Endodermal cell (in vitro differentiated cells): ENCODE measurements around the gene IFT20. TPM values are rescaled to one million over a fixed set of nuclear protein-coding genes. Genes with fewer than 3 reads are reported as not detected.

ENCODE experiments used
- DNase-seq: peaks from one replicate; pipeline ENCODE4 v3.0.0-alpha.2; 2017
- H3K27ac ChIP-seq: 2 replicates; pipeline ENCODE4 v1.5.1; 2013; ENCODE audit warnings: mild to moderate bottlenecking, low read depth, low read length, moderate library complexity
- H3K27me3 ChIP-seq: 2 replicates; pipeline ENCODE4 v1.6.1; 2013; ENCODE audit warnings: mild to moderate bottlenecking, low read length, moderate library complexity; ENCODE audit not compliant: insufficient read depth, control insufficient read depth, poor library complexity, severe bottlenecking
- H3K36me3 ChIP-seq: 2 replicates; pipeline ENCODE4 v1.7.0; 2013; ENCODE audit warnings: mild to moderate bottlenecking, low read length, moderate library complexity; ENCODE audit not compliant: control insufficient read depth, insufficient read depth
- H3K4me1 ChIP-seq: one replicate; pipeline ENCODE4 v1.7.0; 2013; ENCODE audit warnings: low read length; ENCODE audit not compliant: control insufficient read depth, insufficient read depth
- H3K4me3 ChIP-seq: 2 replicates; pipeline ENCODE4 v1.5.1; 2013; ENCODE audit warnings: mild to moderate bottlenecking, low read length, moderate library complexity
- H3K9ac ChIP-seq: 2 replicates; pipeline ENCODE4 v1.6.1; 2013; ENCODE audit warnings: mild to moderate bottlenecking, low read length, moderate library complexity; ENCODE audit not compliant: poor library complexity, severe bottlenecking; ENCODE audit errors: extremely low read depth
- H3K9me3 ChIP-seq: 2 replicates; pipeline ENCODE4 v1.6.1; 2013; ENCODE audit warnings: mild to moderate bottlenecking, low read length, moderate library complexity; ENCODE audit not compliant: control insufficient read depth
- H3K27ac Mint-ChIP-seq: 2 replicates; pipeline ENCODE4 v1.8.0; 2020; ENCODE audit warnings: mixed read lengths
- H3K27me3 Mint-ChIP-seq: 2 replicates; pipeline ENCODE4 v1.8.0; 2021; ENCODE audit warnings: mild to moderate bottlenecking, mixed read lengths; ENCODE audit not compliant: insufficient read depth
- H3K36me3 Mint-ChIP-seq: 2 replicates; pipeline ENCODE4 v1.8.0; 2020; ENCODE audit warnings: low read depth, mixed read lengths
- H3K4me1 Mint-ChIP-seq: 2 replicates; pipeline ENCODE4 v1.8.0; 2020; ENCODE audit warnings: mixed read lengths
- H3K4me3 Mint-ChIP-seq: 2 replicates; pipeline ENCODE4 v1.8.0; 2020; ENCODE audit warnings: mild to moderate bottlenecking, moderate library complexity, mixed read lengths
- H3K9me3 Mint-ChIP-seq: 2 replicates; pipeline ENCODE4 v1.8.0; 2020; ENCODE audit warnings: mild to moderate bottlenecking, mixed read lengths
- WGBS, 2 experiments: methylation state at CpG; one replicate each; pipeline versions ENCODE4 v1.1.5 to v1.1.7; 2013; ENCODE audit warnings: missing lambda C conversion rate in 2 of 2, mixed read lengths in 1 of 2; ENCODE audit not compliant: insufficient coverage in 1 of 2, insufficient read length in 1 of 2; 5-methylcytosine and 5-hydroxymethylcytosine counted together
- total RNA-seq, 2 donors: library from RNA; stranded (reverse); fragmentation: NEBNext Ultra II Directional in 1 of 2; extraction: Animal tissue kit (Norgen Biotek cat#: 25700) in 1 of 2; gene quantifications; 2 replicates in 1 of 2; 3 replicates in 1 of 2; pipeline ENCODE4 v1.2.1, GENCODE V29; 2021
- TF ChIP-seq, protein P1 (sequence below): fragments of 200-600 bp; sonication (generic); conservative IDR thresholded peaks from 2 replicates; pipeline ENCODE4 v1.5.0; 2021; ENCODE audit warnings: antibody characterized with exemption, mild to moderate bottlenecking

Gene IFT20
- total RNA-seq, 2 donors from 2014 or later: 28.9 to 34.3 TPM

GRCh38 chr17:28330671-28331070 lies 4.6 kb downstream of the IFT20 start:
- peaks cover 14% of the 10 kb centered on the region for H3K4me1 Mint-ChIP-seq
- TF ChIP-seq, protein P1, sequence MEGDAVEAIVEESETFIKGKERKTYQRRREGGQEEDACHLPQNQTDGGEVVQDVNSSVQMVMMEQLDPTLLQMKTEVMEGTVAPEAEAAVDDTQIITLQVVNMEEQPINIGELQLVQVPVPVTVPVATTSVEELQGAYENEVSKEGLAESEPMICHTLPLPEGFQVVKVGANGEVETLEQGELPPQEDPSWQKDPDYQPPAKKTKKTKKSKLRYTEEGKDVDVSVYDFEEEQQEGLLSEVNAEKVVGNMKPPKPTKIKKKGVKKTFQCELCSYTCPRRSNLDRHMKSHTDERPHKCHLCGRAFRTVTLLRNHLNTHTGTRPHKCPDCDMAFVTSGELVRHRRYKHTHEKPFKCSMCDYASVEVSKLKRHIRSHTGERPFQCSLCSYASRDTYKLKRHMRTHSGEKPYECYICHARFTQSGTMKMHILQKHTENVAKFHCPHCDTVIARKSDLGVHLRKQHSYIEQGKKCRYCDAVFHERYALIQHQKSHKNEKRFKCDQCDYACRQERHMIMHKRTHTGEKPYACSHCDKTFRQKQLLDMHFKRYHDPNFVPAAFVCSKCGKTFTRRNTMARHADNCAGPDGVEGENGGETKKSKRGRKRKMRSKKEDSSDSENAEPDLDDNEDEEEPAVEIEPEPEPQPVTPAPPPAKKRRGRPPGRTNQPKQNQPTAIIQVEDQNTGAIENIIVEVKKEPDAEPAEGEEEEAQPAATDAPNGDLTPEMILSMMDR: no peak
- 94% methylated on average over 3 to 5 of the region's 5 CpGs for WGBS, 2 experiments
- Histone ChIP-seq H3K27ac (no peak overlapping the region), H3K4me1 (peaks cover 10% of the 10 kb centered on the region), H3K9me3 (no peaks in the 10 kb centered on the region), H3K9ac (no peak overlapping the region), H3K36me3 (peaks cover 39% of the 10 kb centered on the region), H3K4me3 (no peak overlapping the region), H3K27me3 (no peaks in the 10 kb centered on the region)
- peaks cover 37% of the 10 kb centered on the region for H3K36me3 Mint-ChIP-seq
- DNase-seq: no peak
- H3K4me3 Mint-ChIP-seq: no peak overlapping the region
- H3K9me3 Mint-ChIP-seq: no peaks in the 10 kb centered on the region
- H3K27ac Mint-ChIP-seq: no peak overlapping the region
- H3K27me3 Mint-ChIP-seq: no peaks in the 10 kb centered on the region

DNA sequence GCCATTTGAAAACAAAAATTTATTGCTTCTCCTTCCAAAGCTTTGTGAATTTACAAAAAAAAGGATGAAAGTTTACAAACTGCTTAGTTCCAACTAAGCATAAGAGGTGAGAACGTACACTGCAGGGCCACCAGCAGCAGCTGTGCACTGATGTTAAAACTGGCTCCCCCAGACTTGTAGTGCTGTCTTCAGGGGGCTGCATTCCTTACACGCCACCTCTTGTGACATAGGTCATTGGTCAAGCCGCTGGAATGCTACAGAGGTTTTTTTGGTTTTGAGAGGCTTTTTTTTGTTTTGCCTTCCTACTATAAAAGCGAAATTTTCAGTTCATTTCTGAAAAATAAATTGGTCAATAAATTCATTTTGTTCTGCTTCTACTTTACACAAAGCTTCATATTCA lies 6.9 kb downstream of the IFT20 start:
- Mint-ChIP-seq H3K4me1 (peaks cover 18% of the 10 kb centered on the region), H3K4me3 (no peak overlapping the region), H3K9me3 (no peaks in the 10 kb centered on the region), H3K36me3 (peaks cover 41% of the 10 kb centered on the region), H3K27me3 (no peaks in the 10 kb centered on the region), H3K27ac (peak overlapping the region; percentile 5)
- no peaks in the 10 kb centered on the region for H3K27me3 ChIP-seq
- H3K36me3 ChIP-seq: peaks cover 44% of the 10 kb centered on the region
- peaks cover 16% of the 10 kb centered on the region for H3K4me1 ChIP-seq
- WGBS, 2 experiments: 74 to 87% methylated on average over 3 to 4 of the region's 4 CpGs
- peak; percentile 20 for DNase-seq
- no peak overlapping the region for H3K4me3 ChIP-seq
- H3K9ac ChIP-seq: no peak overlapping the region
- H3K27ac ChIP-seq: no peak overlapping the region
- TF ChIP-seq, protein P1: no peak
- no peaks in the 10 kb centered on the region for H3K9me3 ChIP-seq

DNA sequence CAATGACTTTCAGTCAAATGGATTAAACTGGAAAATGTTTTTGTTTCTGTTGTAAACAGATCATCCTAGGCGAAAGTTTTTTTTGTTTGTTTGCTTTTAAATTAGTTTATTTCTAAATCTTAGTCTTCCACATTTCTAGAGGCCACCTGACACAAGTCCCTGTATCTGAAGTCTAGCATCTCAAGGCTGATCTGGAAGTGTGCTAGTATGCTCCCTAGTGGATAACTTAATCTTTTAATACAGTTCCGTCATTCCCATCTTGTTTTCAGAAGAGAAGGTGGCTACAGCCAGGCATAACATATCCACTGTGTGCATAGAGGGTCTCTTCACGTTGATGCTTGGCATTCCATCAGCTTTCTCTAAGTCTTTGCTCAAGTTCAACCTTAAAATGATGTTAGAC lies 7.6 kb downstream of the IFT20 start:
- H3K27ac Mint-ChIP-seq: peak overlapping the region; percentile 5
- TF ChIP-seq, protein P1: no peak
- H3K27ac ChIP-seq: no peak overlapping the region

More for the DNA sequence above, 7.6 kb downstream of the IFT20 start:
- Mint-ChIP-seq H3K27me3 (no peaks in the 10 kb centered on the region), H3K9me3 (no peaks in the 10 kb centered on the region), H3K36me3 (peaks cover 41% of the 10 kb centered on the region), H3K4me1 (peaks cover 21% of the 10 kb centered on the region), H3K4me3 (no peak overlapping the region)
- H3K4me1 ChIP-seq: peaks cover 16% of the 10 kb centered on the region
- H3K4me3 ChIP-seq: no peak overlapping the region
- 90 to 95% methylated on average over 2 to 3 of the region's 3 CpGs for WGBS, 2 experiments
- H3K36me3 ChIP-seq: peaks cover 44% of the 10 kb centered on the region
- no peak overlapping the region for H3K9ac ChIP-seq
- H3K9me3 ChIP-seq: no peaks in the 10 kb centered on the region
- H3K27me3 ChIP-seq: no peaks in the 10 kb centered on the region
- DNase-seq: peak; percentile 23
